Measurements from ENCODE around the gene TET1. TPM values are rescaled to one million over a fixed set of nuclear protein-coding genes. Genes with fewer than 3 reads are reported as not detected.

TET1 gene
- polyA plus RNA-seq, 3 donors: 0.01 to 0.08 (median 0.06) TPM

DNA sequence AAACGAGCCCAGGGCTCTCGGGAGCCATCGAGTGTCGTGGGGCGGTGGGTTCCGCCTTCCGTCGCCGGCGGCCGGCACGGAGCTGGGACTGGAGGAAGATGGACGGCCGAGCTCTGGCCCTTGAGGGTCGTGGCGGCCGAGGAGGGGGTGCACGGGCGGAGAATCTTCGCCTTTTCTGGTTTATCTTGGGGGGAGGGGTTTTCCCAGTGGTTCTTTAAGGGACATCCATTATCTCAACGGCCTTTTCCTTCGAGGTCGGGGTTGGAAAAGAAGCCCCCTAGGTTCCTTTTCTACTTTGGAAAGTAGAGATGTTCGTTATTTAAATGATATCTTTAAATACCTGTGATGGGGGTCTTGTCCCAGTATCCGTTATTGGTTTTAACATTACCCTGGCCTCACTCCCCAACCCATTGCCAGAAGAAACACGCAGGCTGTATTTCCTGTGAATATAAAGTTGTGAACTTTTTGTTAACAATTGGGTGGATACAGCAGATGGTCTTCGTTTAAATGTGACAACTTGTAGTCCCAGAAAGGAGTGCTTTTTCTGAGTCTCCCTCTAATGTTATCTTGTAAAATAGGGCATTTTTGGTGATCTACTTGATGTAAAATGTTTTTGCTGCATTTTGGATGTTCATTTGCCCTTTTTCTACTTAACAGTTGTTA, 161.7 kb downstream of the TET1 start:
- peak overlapping the region; percentile 87 to 95 (median 89) for H3K4me3 ChIP-seq (replicated peaks in 1 of 3; ENCODE audit: low read depth in 2 of 3, low read length in 3 of 3)
- H3K9me3 ChIP-seq (replicated peaks in 1 of 2; ENCODE audit: control insufficient read depth in 1 of 2, insufficient read depth in 1 of 2, low read length in 2 of 2): no peaks in the 10 kb centered on the region
- Mint-ChIP-seq H3K4me3 (peak overlapping the region; percentile 96 to 98), H3K9me3 (peaks cover 0 to 8% (median 3%) of the 10 kb centered on the region in 7 donors), H3K4me1 (peaks cover 10% of the 10 kb centered on the region), H3K36me3 (peaks cover 24 to 35% of the 10 kb centered on the region in 2 donors), H3K27me3 (ENCODE audit: low read depth in 3 of 3) (peaks cover 3 to 6% (median 5%) of the 10 kb centered on the region in 3 donors), H3K27ac (peak overlapping the region; percentile 96 to 99 (median 98))
- H3K27me3 ChIP-seq (ENCODE audit: control insufficient read depth in 2 of 2, insufficient read depth in 2 of 2, low read length in 2 of 2): no peaks in the 10 kb centered on the region
- H3K4me1 ChIP-seq (ENCODE audit: control insufficient read depth in 1 of 2, insufficient read depth in 2 of 2, low read length in 2 of 2): peaks cover 11% of the 10 kb centered on the region in 2 donors
- peak overlapping the region; percentile 96 for H3K9ac ChIP-seq (ENCODE audit: insufficient read depth, low read length, poor library complexity, severe bottlenecking)
- peak overlapping the region; percentile 92 to 93 for H3K27ac ChIP-seq (ENCODE audit: low read depth in 1 of 2, low read length in 2 of 2)
- TF ChIP-seq, protein P1, sequence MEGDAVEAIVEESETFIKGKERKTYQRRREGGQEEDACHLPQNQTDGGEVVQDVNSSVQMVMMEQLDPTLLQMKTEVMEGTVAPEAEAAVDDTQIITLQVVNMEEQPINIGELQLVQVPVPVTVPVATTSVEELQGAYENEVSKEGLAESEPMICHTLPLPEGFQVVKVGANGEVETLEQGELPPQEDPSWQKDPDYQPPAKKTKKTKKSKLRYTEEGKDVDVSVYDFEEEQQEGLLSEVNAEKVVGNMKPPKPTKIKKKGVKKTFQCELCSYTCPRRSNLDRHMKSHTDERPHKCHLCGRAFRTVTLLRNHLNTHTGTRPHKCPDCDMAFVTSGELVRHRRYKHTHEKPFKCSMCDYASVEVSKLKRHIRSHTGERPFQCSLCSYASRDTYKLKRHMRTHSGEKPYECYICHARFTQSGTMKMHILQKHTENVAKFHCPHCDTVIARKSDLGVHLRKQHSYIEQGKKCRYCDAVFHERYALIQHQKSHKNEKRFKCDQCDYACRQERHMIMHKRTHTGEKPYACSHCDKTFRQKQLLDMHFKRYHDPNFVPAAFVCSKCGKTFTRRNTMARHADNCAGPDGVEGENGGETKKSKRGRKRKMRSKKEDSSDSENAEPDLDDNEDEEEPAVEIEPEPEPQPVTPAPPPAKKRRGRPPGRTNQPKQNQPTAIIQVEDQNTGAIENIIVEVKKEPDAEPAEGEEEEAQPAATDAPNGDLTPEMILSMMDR (IDR thresholded peaks at IDR 0.05): no peak
- H2AFZ ChIP-seq (ENCODE audit: insufficient read depth, low read depth, low read length, poor library complexity, severe bottlenecking): peak overlapping the region; percentile 93
- intact Hi-C loops (cut with micrococcal nuclease): loop anchor here in 1 of 2 donors (5.0 to 10.0 kb wide), 3 partner anchors 180 to 837 kb away; partner anchors contain the start of genes DDX50, SIRT1 and SLC25A16
- H3K36me3 ChIP-seq (replicated peaks in 1 of 2; ENCODE audit: control insufficient read depth in 1 of 2, insufficient read depth in 2 of 2, low read length in 2 of 2): peaks cover 13 to 35% of the 10 kb centered on the region in 2 donors
- peaks cover 45% of the 10 kb centered on the region for H3K79me2 ChIP-seq (ENCODE audit: insufficient read depth, low read length)
- no peaks in the 10 kb centered on the region for H4K20me1 ChIP-seq (ENCODE audit: insufficient read depth, low read length)
- WGBS (ENCODE audit: insufficient coverage): under 1% methylated on average over 18 of the region's 27 CpGs
- peak overlapping the region; percentile 74 for H3K4me2 ChIP-seq (replicated peaks; ENCODE audit: extremely low read depth, low read length, poor library complexity, severe bottlenecking)
- DNase-seq: peak; percentile 21 to 47 (median 23)

DNA sequence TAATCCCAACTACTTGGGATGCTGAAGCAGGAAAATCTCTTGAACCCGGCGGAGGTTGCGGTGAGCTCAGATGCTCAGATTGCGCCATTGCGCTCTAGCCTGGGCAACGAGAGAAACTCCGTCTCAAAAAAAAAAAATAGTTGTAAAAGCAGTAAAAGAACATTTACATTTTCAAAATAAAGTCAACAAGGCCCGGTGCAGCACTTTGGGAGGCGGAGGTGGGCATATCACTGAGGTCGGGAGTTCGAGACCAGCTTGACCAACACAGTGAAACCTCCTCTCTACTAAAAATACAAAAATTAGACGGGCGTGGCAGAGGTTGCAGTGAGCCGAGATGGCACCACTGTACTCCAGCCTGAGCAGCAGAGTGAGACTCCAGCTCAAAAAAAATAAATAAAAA, 164.9 kb downstream of the TET1 start:
- Histone ChIP-seq H3K4me2 (replicated peaks; ENCODE audit: extremely low read depth, low read length, poor library complexity, severe bottlenecking) (no peak overlapping the region), H4K20me1 (ENCODE audit: insufficient read depth, low read length) (no peaks in the 10 kb centered on the region), H3K9ac (ENCODE audit: insufficient read depth, low read length, poor library complexity, severe bottlenecking) (no peak overlapping the region), H2AFZ (ENCODE audit: insufficient read depth, low read depth, low read length, poor library complexity, severe bottlenecking) (no peak overlapping the region), H3K27ac (ENCODE audit: low read depth in 1 of 2, low read length in 2 of 2) (no peak overlapping the region), H3K9me3 (replicated peaks in 1 of 2; ENCODE audit: control insufficient read depth in 1 of 2, insufficient read depth in 1 of 2, low read length in 2 of 2) (no peaks in the 10 kb centered on the region), H3K79me2 (ENCODE audit: insufficient read depth, low read length) (peaks cover 69% of the 10 kb centered on the region), H3K36me3 (replicated peaks in 1 of 2; ENCODE audit: control insufficient read depth in 1 of 2, insufficient read depth in 2 of 2, low read length in 2 of 2) (peaks cover 34 to 67% of the 10 kb centered on the region in 2 donors), H3K4me3 (replicated peaks in 1 of 3; ENCODE audit: low read depth in 2 of 3, low read length in 3 of 3) (no peak overlapping the region), H3K4me1 (ENCODE audit: control insufficient read depth in 1 of 2, insufficient read depth in 2 of 2, low read length in 2 of 2) (peaks cover 11% of the 10 kb centered on the region in 2 donors), H3K27me3 (ENCODE audit: control insufficient read depth in 2 of 2, insufficient read depth in 2 of 2, low read length in 2 of 2) (no peaks in the 10 kb centered on the region)
- TF ChIP-seq, protein P1 (IDR thresholded peaks at IDR 0.05): no peak
- Mint-ChIP-seq H3K4me3 (no peak overlapping the region), H3K9me3 (peaks cover 0 to 3% (median 0%) of the 10 kb centered on the region in 7 donors), H3K4me1 (peaks cover 10% of the 10 kb centered on the region), H3K27me3 (ENCODE audit: low read depth in 3 of 3) (no peaks in the 10 kb centered on the region), H3K36me3 (peaks cover 43 to 66% of the 10 kb centered on the region in 2 donors), H3K27ac (peak overlapping the region in 1 of 7 donors; percentile 46)
- intact Hi-C loops (cut with micrococcal nuclease): loop anchor here in 1 of 2 donors (10.0 kb wide), 2 partner anchors 200 to 840 kb away; partner anchors contain the start of genes SIRT1 and SLC25A16
- DNase-seq: no peak
- 100% methylated on average over 4 of the region's 14 CpGs for WGBS (ENCODE audit: insufficient coverage)

Data from CD14-positive monocyte (primary cell).